HUES6 (cell line): ENCODE data around the gene ARFGAP1.

ENCODE experiments used
- H3K27ac ChIP-seq: 2 replicates; pipeline ENCODE4 v1.7.0; 2013; ENCODE audit warnings: low read depth, mild to moderate bottlenecking, low read length, inconsistent platforms
- H3K27me3 ChIP-seq: 2 replicates; pipeline ENCODE4 v1.6.1; 2013; ENCODE audit warnings: low read length; ENCODE audit not compliant: control insufficient read depth, insufficient read depth
- H3K36me3 ChIP-seq: 2 replicates; pipeline ENCODE4 v1.6.1; 2013; ENCODE audit warnings: low read length; ENCODE audit not compliant: control insufficient read depth, insufficient read depth
- H3K4me1 ChIP-seq: 2 replicates; pipeline ENCODE4 v1.6.1; 2013; ENCODE audit warnings: low read length; ENCODE audit not compliant: control insufficient read depth, insufficient read depth
- H3K4me3 ChIP-seq: 2 replicates; pipeline ENCODE4 v1.5.1; 2013; ENCODE audit warnings: low read depth, low read length
- H3K9ac ChIP-seq: one replicate; pipeline ENCODE4 v1.6.1; 2013; ENCODE audit warnings: mild to moderate bottlenecking, low read length
- H3K9me3 ChIP-seq: 2 replicates; pipeline ENCODE4 v1.6.1; 2013; ENCODE audit warnings: low read depth, low read length; ENCODE audit not compliant: control insufficient read depth, insufficient read depth

The ARFGAP1 gene

GRCh38 chr20:63317601-63318291 lies 45.1 kb downstream of the ARFGAP1 start:
- H3K4me3 ChIP-seq, result no peak overlapping the region
- no peak overlapping the region for H3K27ac ChIP-seq
- no peaks in the 10 kb centered on the region for H3K27me3 ChIP-seq
- no peak overlapping the region for H3K9ac ChIP-seq
- no peaks in the 10 kb centered on the region for H3K4me1 ChIP-seq
- H3K9me3 ChIP-seq, result no peaks in the 10 kb centered on the region
- no peaks in the 10 kb centered on the region for H3K36me3 ChIP-seq

- H3K27me3 ChIP-seq, result 0 out of 2 replicates have a peak, but pooled peaks cover under 1% of the 10 kb centered on the region
- H3K4me3 ChIP-seq, result no peak overlapping the region
- H3K9me3 ChIP-seq, result no peaks in the 10 kb centered on the region
- H3K9ac ChIP-seq, result no peak overlapping the region
- H3K4me1 ChIP-seq, result no peaks in the 10 kb centered on the region
- H3K27ac ChIP-seq, result no peak overlapping the region
- no peaks in the 10 kb centered on the region for H3K36me3 ChIP-seq
Observed at GRCh38 chr20:63318391-63319163, 46.0 kb downstream of the ARFGAP1 start.

- Histone ChIP-seq H3K27me3 (peaks cover 6% of the 10 kb centered on the region; the same call in 1 of the 2 replicates), H3K36me3 (no peaks in the 10 kb centered on the region), H3K9ac (no peak overlapping the region), H3K9me3 (no peaks in the 10 kb centered on the region), H3K27ac (no peak overlapping the region), H3K4me1 (no peaks in the 10 kb centered on the region), H3K4me3 (no peak overlapping the region)
Observed at GRCh38 chr20:63319164-63320040, 46.8 kb downstream of the ARFGAP1 start.

GRCh38 chr20:63320041-63320511 lies 47.5 kb downstream of the ARFGAP1 start:
- H3K4me1 ChIP-seq, result no peaks in the 10 kb centered on the region
- H3K9ac ChIP-seq, result no peak overlapping the region
- H3K9me3 ChIP-seq, result no peaks in the 10 kb centered on the region
- H3K27me3 ChIP-seq, result peaks cover 6% of the 10 kb centered on the region; the same call in 1 of the 2 replicates
- no peak overlapping the region for H3K4me3 ChIP-seq
- H3K27ac ChIP-seq, result no peak overlapping the region
- H3K36me3 ChIP-seq, result no peaks in the 10 kb centered on the region

- Histone ChIP-seq H3K4me1 (no peaks in the 10 kb centered on the region), H3K27me3 (peaks cover 6% of the 10 kb centered on the region; the same call in 1 of the 2 replicates), H3K4me3 (no peak overlapping the region), H3K9ac (no peak overlapping the region), H3K36me3 (no peaks in the 10 kb centered on the region), H3K9me3 (no peaks in the 10 kb centered on the region), H3K27ac (no peak overlapping the region)
Observed at GRCh38 chr20:63320616-63321147, 48.1 kb downstream of the ARFGAP1 start.

GRCh38 chr20:63321148-63321831 lies 48.7 kb downstream of the ARFGAP1 start:
- Histone ChIP-seq H3K9me3 (no peaks in the 10 kb centered on the region), H3K4me1 (no peaks in the 10 kb centered on the region), H3K27ac (no peak overlapping the region), H3K36me3 (no peaks in the 10 kb centered on the region), H3K27me3 (peaks cover 6% of the 10 kb centered on the region; the same call in 1 of the 2 replicates), H3K9ac (no peak overlapping the region), H3K4me3 (no peak overlapping the region)

DNA sequence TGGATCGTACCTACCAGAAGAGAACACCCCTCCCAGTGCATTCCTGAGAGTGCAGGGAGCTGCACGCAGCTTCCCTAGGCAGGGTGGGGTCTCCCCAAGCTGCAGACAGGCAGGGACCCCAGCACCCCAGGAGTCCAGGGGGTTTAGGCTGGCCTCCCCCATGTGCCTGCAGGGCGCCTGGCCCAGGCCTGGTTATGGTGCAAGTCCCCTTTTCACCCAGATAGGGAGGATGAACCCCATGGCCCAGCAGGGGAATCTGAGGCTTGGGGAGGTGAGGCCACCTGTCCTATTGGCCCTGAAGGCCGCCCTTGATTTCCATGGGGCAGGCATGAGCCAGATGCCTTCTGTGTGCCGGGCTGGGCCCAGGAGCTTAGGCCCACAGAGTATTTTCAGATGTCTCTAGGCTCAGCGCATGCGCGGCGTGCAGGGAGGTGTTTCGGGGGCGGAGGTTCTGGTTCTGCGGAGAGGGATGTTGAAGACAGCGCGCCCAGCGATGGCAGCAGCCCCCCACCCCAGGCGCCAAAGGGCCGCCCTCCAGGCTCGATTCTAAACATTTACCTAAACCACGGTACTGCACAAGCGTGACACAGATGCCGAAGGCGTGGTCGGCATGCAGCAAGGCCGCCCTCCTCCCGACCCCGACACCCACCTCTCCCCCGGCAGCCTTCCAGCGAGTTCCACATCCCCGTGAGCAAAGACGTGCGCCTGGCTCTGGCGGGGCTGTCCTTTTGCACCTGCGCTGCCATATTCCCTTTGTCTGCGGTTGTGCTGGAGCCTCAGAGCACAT lies 49.7 kb downstream of the ARFGAP1 start:
- no peaks in the 10 kb centered on the region for H3K36me3 ChIP-seq
- H3K9ac ChIP-seq, result no peak overlapping the region
- H3K9me3 ChIP-seq, result 0 out of 2 replicates have a peak, but pooled peaks cover 5% of the 10 kb centered on the region
- H3K4me3 ChIP-seq, result no peak overlapping the region
- no peaks in the 10 kb centered on the region for H3K4me1 ChIP-seq
- H3K27ac ChIP-seq, result no peak overlapping the region
- peaks cover 6% of the 10 kb centered on the region; the same call in 1 of the 2 replicates for H3K27me3 ChIP-seq

- H3K27me3 ChIP-seq, result peaks cover 6% of the 10 kb centered on the region; the same call in 1 of the 2 replicates
Observed at GRCh38 chr20:63322933-63323273, 50.3 kb downstream of the ARFGAP1 start.

DNA sequence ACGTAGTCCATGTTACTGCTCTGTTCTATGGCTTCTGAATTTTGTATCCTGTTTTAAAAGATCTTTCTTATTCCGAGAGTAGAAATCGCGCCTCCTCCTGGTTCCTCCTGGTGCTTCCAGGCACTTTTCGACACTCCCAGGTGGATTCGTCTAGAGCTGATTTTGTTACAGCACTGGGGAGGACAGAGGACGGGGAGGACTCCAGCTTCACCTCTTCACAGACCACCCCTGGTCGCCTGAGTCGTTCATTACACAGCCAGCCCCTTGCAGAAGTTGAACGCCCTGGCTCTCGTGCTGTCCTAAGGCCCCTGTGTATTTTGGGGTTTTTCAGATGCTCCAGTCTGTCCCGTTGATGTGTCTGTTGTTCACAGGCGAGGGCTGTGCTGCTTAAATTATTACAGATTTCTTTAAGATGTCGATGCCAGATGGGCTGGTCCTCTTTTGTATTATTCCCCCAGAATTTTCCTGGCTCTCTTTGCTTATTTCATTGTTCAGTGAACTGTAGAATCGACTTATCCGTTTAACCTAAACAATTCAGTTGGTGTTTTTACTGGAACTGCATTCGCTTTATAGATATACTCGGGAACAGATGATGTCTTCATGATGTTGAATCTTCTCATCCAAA lies 50.9 kb downstream of the ARFGAP1 start:
- no peaks in the 10 kb centered on the region for H3K4me1 ChIP-seq
- 0 out of 2 replicates have a peak, but pooled peaks cover 5% of the 10 kb centered on the region for H3K9me3 ChIP-seq
- no peak overlapping the region for H3K27ac ChIP-seq
- H3K36me3 ChIP-seq, result no peaks in the 10 kb centered on the region
- no peak overlapping the region for H3K9ac ChIP-seq
- no peak overlapping the region for H3K4me3 ChIP-seq
- H3K27me3 ChIP-seq, result peaks cover 6% of the 10 kb centered on the region; the same call in 1 of the 2 replicates

More at GRCh38 chr20:63322933-63323273, 50.3 kb downstream of the ARFGAP1 start:
- Histone ChIP-seq H3K4me3 (no peak overlapping the region), H3K36me3 (no peaks in the 10 kb centered on the region), H3K27ac (no peak overlapping the region), H3K9ac (no peak overlapping the region), H3K9me3 (0 out of 2 replicates have a peak, but pooled peaks cover 5% of the 10 kb centered on the region), H3K4me1 (no peaks in the 10 kb centered on the region)
